Adipose tissue (tissue), 3 donors: ENCODE measurements around the gene HSF4. TPM values are rescaled to one million over a fixed set of nuclear protein-coding genes. Genes with fewer than 3 reads are reported as not detected.

Experiments used
- H3K27ac ChIP-seq: one replicate; pipeline ENCODE4 v1.5.1; 2013; ENCODE audit warnings: low read depth, low read length
- WGBS, 3 donors: extraction: QIAGEN DNeasy Blood & Tissue Kit; methylation state at CpG; one replicate each; pipeline ENCODE4 v1.1.7; 2013; 5-methylcytosine and 5-hydroxymethylcytosine counted together
- polyA plus RNA-seq, 3 donors: library from polyadenylated mRNA; stranded (reverse); fragments of 200-250 nt; gene quantifications; one replicate each; pipeline ENCODE4 v1.2.3, GENCODE V29; 2013
- donor health status: healthy with polysubstance abuse.
- donor health status: Bipolar disorder and iron deficiency.
- donor health status: healthy.

The HSF4 gene
- polyA plus RNA-seq, 3 donors, result 30.3 to 62.2 (median 42.1) TPM

DNA sequence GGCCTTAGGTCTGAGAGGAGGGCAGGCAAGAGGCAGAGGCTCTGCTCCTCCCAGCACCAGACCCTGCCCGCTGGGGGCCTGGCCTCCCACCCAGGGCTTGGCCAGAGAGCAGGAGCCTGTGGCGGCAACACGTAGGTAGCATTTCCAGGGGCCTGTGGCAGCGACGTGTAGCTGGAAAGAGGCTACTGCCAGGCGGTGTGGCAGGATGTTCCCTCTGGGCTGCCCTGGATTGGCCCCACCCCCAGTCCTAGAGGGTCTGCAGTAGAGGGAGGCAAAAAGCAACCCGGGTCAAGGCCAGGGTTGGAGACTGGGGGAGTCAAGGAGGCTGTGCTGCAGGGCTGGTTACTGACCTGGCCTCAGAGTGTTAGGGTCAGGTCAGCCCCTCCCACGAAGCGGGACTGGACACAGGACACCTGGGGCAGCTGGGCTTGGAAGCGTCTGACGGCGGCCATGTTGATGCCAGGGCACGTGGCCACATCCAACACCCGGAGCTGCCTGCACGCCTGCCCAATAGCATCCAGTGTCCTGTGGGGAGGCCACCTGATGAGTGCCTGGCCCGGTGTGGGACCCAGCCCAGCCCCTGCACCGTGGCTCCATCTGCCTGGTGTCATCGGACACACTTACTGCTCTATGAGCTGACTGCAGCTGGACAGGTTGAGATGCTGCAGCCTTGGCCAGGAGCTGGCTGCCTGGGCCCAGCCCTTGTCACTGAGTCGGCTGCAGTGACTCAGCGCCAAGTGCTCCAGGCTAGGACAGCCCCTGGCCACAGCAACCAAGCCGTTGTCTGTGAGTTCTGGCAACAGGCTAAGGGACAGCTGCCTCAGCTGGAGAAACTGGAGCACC lies 42.9 kb downstream of the HSF4 start:
- 75 to 80% (median 78%) methylated on average over 21 of the region's 21 CpGs for WGBS, 3 donors

DNA sequence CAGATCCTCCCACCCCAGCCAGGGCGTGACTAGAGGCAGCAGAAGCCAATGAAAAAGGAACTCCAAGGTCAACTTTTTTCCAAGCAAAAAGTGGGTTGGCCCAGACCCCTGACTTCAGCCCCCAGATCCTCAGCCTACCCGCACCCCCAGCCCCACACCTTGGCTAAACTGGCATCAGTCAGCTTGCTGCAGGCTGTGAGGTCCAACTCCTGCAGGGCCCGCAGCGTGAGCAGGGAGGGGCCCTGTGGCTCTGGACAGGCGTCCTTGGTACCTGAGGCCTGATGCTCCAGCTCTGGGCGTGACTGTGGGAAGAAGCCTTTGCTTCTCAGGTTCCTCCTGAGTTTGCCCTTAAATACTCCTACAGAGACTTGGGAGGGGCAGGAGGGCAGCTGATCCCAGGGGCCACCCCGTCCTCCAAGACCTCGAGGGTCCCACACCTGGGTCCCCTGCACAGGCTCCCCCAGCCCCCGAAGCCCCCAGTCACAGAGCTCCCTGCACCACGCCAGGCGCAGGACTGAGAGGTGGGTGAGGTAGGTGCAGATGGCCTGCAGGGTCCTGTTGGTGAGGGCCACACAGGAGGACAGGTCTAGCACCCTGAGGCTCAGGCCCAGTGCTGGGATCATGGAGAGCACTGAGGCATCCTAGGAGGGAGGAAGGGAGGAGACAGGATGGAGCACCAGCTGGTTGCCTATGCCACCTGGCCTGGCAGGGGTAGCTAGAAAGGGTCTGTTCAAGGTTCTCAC lies 43.8 kb downstream of the HSF4 start:
- WGBS, 3 donors, result 78 to 94% (median 94%) methylated on average over 11 of the region's 11 CpGs
- H3K27ac ChIP-seq, result no peak overlapping the region

More for the DNA sequence above, 42.9 kb downstream of the HSF4 start:
- no peak overlapping the region for H3K27ac ChIP-seq

DNA sequence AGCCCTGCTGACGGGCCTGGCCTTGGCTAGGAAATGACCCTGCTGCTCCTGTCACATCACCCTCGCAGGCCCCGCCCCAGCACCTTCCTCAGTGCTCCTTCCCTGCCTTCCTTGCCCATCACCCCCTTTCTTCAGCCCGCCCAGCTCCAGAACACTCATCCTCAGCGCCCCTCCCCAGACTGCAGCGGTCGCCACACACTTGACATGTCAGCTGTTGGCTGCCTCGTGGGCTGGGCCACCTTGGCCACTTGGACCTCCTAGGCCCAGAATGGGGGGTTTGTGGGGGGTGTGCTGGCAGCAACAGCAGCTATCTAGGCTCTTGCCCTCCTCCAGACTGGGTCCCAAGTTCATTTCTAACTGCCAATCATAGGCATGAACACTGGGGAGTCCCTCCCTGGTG lies 45.0 kb downstream of the HSF4 start:
- WGBS, 3 donors, result 86 to 93% (median 91%) methylated on average over 7 to 8 of the region's 8 CpGs
- H3K27ac ChIP-seq, result no peak overlapping the region

DNA sequence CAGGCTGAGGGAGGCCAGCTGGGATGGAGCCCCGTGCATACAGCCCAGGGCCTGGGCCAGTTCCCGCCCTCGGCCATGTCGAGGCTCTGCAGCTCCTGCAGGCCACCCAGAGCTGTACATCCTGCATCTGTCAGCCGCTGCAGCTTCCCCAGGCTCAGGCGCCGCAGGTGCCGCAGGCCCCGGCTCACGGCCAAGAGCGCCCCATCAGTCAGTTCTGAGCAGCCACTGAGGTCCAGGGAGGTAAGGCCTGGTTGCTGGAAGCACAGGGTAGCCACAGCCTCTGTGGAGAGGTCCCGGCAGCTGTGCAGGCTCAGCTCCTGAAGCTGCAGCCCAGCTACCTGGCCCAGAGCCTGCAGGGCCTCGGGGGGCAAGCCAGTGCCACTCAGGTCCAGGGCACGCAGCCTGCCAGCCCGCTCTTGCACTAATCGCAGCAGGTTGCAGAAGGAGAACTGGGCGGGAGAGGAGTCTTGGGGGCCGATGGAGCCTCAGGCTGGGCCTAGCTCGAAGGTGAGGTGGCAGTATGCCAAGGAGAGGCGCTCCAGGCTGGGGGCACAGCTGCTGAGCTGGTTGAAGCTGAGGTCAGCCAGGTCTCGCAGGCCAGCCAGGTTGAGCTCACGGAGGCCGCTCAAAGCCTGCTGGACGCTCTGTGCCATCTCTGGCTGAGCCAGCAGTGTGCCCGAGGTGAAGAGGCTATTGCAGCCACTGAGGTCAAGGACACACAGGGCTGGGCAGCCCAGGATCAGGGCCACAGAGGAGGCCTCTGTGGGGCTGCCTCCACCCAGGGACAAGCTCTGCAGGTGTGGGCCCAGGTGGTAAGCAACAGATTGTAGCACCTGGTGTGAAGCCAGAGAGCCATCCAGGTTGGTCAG lies 45.8 kb downstream of the HSF4 start:
- WGBS, 3 donors, result 89 to 92% (median 90%) methylated on average over 22 to 25 of the region's 25 CpGs
- no peak overlapping the region for H3K27ac ChIP-seq

DNA sequence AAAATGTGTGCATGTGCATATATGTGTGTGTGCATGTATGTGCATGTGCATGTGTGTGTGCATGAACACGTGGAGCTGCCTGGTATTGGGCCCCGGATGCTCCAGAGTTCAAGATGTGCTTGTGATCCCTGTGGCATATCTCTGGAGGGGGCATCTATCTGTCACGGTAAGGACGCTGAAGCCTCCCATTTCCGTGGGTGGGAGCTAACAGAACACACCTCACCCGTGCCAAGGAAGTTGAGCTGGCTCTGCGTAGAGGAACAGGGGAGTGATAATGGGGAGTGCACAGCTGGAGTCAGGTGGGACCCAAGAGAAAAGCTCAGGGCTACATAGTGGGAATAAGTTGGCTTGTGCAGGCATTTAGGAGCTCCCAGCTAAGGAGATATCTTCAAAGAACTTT lies 47.1 kb downstream of the HSF4 start:
- H3K27ac ChIP-seq, result no peak overlapping the region
- WGBS, 3 donors, result 77 to 91% (median 80%) methylated on average over 7 of the region's 7 CpGs

DNA sequence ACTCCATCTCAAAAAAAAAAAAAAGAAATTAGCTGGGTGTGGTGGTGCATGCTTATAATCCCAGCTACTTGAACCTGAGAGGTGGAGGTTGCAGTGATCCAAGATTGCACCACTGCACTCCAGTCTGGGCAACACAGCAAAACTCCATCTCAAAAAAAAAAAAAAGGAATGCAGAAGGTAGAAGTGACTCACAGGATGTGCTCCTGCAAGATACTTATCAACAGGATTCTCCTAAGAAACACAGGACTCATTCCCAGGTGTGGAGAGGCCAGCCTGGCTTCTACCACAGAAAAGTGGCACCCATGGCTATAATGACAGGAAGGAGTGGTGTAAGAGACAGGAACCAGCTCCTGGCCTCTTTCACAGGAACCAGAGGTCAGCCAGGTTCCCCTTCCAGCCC lies 48.2 kb downstream of the HSF4 start:
- no peak overlapping the region for H3K27ac ChIP-seq

DNA sequence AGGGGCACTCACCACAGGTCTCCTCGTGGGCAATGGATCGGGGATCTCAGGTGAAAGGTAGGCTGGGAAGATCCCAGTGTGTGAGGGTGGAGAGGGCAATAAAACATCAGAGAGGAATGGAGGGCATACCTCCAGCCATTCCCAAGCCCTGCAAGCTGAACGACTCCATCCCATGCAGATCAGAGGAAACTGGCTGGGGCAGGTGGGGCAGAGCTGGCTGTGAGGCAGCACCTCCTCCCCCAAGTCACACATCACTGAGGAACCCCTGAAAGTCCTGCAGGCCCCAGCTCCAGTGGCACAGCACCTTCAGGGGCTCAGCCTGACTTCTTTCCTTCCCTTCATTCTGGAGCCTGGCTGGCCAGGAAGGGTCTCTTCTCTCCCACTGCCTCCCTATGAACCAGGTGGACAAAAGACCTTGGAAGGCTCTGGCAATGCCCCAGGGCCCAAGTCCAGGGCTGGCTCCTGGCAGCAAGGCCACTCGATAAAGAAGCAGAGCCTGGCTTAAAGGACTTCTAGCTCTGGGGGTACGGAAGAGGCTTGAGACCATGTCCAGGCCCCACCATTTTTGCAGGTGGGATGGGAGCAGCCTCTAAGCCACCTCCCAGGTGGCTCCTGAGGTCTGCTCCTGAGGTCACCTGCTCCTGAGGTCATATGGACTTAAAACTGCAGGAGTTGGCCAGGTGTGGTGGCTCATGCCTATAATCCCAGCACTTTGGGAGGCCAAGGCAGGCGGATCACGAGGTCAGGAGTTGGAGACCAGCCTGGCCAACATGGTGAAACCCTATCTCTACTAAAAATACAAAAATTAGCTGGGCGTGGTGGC lies 48.9 kb downstream of the HSF4 start:
- 42 to 76% (median 74%) methylated on average over 8 of the region's 8 CpGs for WGBS, 3 donors
- no peak overlapping the region for H3K27ac ChIP-seq

DNA sequence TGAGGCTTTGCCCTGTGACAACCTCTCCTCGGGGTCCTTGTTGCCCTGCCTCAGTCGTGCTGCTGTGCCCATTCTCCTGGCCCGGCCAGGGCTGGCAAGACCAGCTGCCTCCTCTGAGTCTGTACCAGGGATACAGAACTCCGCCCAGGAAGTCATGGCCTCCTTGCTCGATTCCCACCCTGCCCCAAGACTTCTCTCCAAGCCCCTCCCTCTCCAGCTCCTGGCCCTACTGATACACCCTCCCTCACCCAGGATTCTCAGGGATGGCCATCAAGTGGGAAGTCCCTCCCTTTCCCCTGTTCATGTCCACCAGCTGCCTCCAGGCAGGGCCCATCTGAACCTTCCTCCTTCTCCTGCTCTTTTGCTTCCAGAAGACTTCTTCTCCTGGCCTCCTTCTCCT lies 51.2 kb downstream of the HSF4 start:
- WGBS, 3 donors, result 63 to 73% (median 71%) methylated on average over 5 of the region's 5 CpGs
- no peak overlapping the region for H3K27ac ChIP-seq

DNA sequence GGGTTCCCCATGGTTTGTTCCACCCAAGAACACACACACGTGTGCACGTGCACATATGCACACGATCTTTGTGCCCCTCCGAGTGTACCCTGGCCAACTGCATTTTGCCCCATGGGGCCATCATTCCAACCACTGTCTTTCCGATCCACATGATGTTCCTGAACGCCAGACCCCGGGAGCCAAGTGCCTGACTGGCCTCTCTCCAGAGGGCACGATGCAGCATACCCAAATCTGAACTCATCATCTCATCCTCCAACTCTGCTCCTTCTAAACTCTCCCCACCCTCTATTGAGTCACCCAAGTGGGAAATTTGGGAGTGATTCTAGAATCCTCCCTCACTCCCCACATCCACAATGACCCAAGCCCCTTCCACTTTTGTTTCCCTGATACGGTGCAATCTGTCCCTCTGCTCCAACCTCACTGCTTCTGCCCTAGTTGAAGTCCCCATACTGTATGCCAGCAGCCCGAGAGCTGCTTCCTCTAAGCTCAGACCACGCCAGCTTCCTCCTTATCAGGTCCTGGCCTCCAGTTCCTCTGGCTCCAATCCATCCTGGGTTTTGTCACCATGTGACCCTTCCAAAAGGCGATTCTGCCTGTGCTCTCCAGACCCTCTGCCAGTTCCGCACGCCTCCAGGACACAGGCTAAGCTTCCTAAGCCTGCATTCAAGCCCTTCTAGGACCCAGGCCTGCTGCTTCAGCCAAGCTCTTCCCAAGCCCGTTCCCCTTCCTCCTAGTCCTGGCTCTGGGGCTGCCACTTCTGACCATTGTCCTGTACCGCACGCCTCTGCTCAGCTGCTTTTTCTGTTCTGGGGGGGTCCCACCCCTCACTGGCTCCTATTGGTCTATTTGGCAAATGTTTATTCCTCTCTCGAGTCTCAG lies 52.3 kb downstream of the HSF4 start:
- 42 to 76% (median 44%) methylated on average over 18 of the region's 18 CpGs for WGBS, 3 donors
- H3K27ac ChIP-seq, result no peak overlapping the region

Other genes with a start within 250 kb of the HSF4 start
- not detected for gene CDH16, start 245.9 kb upstream of the HSF4 start, polyA plus RNA-seq
- gene RRAD, start 239.2 kb upstream of the HSF4 start, polyA plus RNA-seq, result 10 to 100 TPM in 1 of 3 donors, 1 to 10 TPM in 2; 2.4 to 10.6 (median 7.8) TPM
- 100 to 1,000 TPM in 2 of 3 donors, 10 to 100 TPM in 1; 82.5 to 160 (median 157) TPM for gene CIAO2B, start 230.3 kb upstream of the HSF4 start, polyA plus RNA-seq
- gene CES2, start 229.2 kb upstream of the HSF4 start, polyA plus RNA-seq, result 10 to 100 TPM; 14.5 to 28.8 (median 26.5) TPM
- 1 to 10 TPM in 2 of 3 donors, under 1 TPM in 1; 0.22 to 2.2 (median 1.1) TPM for gene CES3, start 203.5 kb upstream of the HSF4 start, polyA plus RNA-seq
- gene CES4A, start 176.2 kb upstream of the HSF4 start, polyA plus RNA-seq, result 10 to 100 TPM in 2 of 3 donors, 1 to 10 TPM in 1; 9.8 to 14.5 (median 11.2) TPM
- gene CBFB, start 135.6 kb upstream of the HSF4 start, polyA plus RNA-seq, result 10 to 100 TPM in 2 of 3 donors, 1 to 10 TPM in 1; 9.1 to 33.0 (median 17.5) TPM
- gene PHAF1, start 54.8 kb upstream of the HSF4 start, polyA plus RNA-seq, result 1 to 10 TPM; 4.6 to 6.8 (median 6.6) TPM
- 1 to 10 TPM; 2.5 to 6.7 (median 5.0) TPM for gene B3GNT9, start 13.7 kb upstream of the HSF4 start, polyA plus RNA-seq
- gene TRADD, start 4.8 kb upstream of the HSF4 start, polyA plus RNA-seq, result 10 to 100 TPM; 18.0 to 30.0 (median 20.6) TPM
- gene FBXL8, start 4.8 kb upstream of the HSF4 start, polyA plus RNA-seq, result 10 to 100 TPM; 10.3 to 36.7 (median 15.3) TPM
- 10 to 100 TPM; 31.0 to 62.3 (median 34.3) TPM for gene NOL3, start 5.8 kb downstream of the HSF4 start, polyA plus RNA-seq
- gene MATCAP1, start 19.2 kb downstream of the HSF4 start, polyA plus RNA-seq, result 10 to 100 TPM; 13.0 to 32.0 (median 28.2) TPM
- gene EXOC3L1, start 25.4 kb downstream of the HSF4 start, polyA plus RNA-seq, result 10 to 100 TPM in 1 of 3 donors, 1 to 10 TPM in 2; 3.1 to 14.4 (median 9.4) TPM
- gene E2F4, start 27.4 kb downstream of the HSF4 start, polyA plus RNA-seq, result 10 to 100 TPM; 25.5 to 72.6 (median 52.0) TPM
- gene ELMO3, start 34.4 kb downstream of the HSF4 start, polyA plus RNA-seq, result 10 to 100 TPM in 1 of 3 donors, 1 to 10 TPM in 2; 1.8 to 35.7 (median 4.5) TPM
- gene TMEM208, start 62.4 kb downstream of the HSF4 start, polyA plus RNA-seq, result 10 to 100 TPM; 65.4 to 77.4 (median 75.5) TPM
- 10 to 100 TPM; 11.3 to 41.7 (median 33.4) TPM for gene FHOD1, start 82.7 kb downstream of the HSF4 start, polyA plus RNA-seq
- gene SLC9A5, start 84.2 kb downstream of the HSF4 start, polyA plus RNA-seq, result 1 to 10 TPM in 1 of 3 donors, under 1 TPM in 2; 0.26 to 1.6 (median 0.82) TPM
- 10 to 100 TPM in 2 of 3 donors, 1 to 10 TPM in 1; 5.6 to 12.6 (median 11.6) TPM for gene PLEKHG4, start 114.8 kb downstream of the HSF4 start, polyA plus RNA-seq
- under 1 TPM in 2 of 3 donors, not detected in 1; 0.05 to 0.56 TPM for gene KCTD19, start 162.0 kb downstream of the HSF4 start, polyA plus RNA-seq
- gene LRRC36, start 162.1 kb downstream of the HSF4 start, polyA plus RNA-seq, result 1 to 10 TPM in 1 of 3 donors, under 1 TPM in 2; 0.15 to 1.1 (median 0.82) TPM
- 10 to 100 TPM; 11.1 to 33.7 (median 16.8) TPM for gene TPPP3, start 228.8 kb downstream of the HSF4 start, polyA plus RNA-seq